Epithelial cell of esophagus (primary cell): ENCODE data around the gene RAP1GAP2.

Experiments
- DNase-seq: peaks from one replicate; pipeline ENCODE4 v3.0.0; 2010; ENCODE audit warnings: low read depth
- H3K4me3 ChIP-seq: 2 replicates; pipeline ENCODE4 v1.5.1; 2011; ENCODE audit warnings: mild to moderate bottlenecking, low read length, control low read depth
- CTCF ChIP-seq: IDR thresholded peaks from 2 replicates; pipeline ENCODE4 v1.5.1; 2011; ENCODE audit warnings: low read depth, mild to moderate bottlenecking, low read length, control low read depth, inconsistent platforms; ENCODE audit not compliant: insufficient read depth; ENCODE audit errors: missing control alignments

Gene RAP1GAP2

GRCh38 chr17:3007651-3008121 is 211.4 kb downstream of the RAP1GAP2 start:
- TF ChIP-seq CTCF: no peak

GRCh38 chr17:3008336-3009288 is 212.4 kb downstream of the RAP1GAP2 start:
- TF ChIP-seq CTCF: no peak
- H3K4me3 ChIP-seq: no peak overlapping the region
- no peak for DNase-seq

More at GRCh38 chr17:3007651-3008121, 211.4 kb downstream of the RAP1GAP2 start:
- no peak overlapping the region for H3K4me3 ChIP-seq
- DNase-seq: no peak

- TF ChIP-seq CTCF: no peak
- H3K4me3 ChIP-seq: no peak overlapping the region
- DNase-seq: no peak
Measured at GRCh38 chr17:3009411-3009920, 213.2 kb downstream of the RAP1GAP2 start.

GRCh38 chr17:3011891-3012290 is 215.7 kb downstream of the RAP1GAP2 start:
- H3K4me3 ChIP-seq: no peak overlapping the region
- TF ChIP-seq CTCF: no peak
- DNase-seq: no peak

- H3K4me3 ChIP-seq: no peak overlapping the region
- DNase-seq: peak; percentile 59
- peak; percentile 68 for TF ChIP-seq CTCF
Measured at GRCh38 chr17:3012926-3013581, 216.8 kb downstream of the RAP1GAP2 start.

GRCh38 chr17:3015890-3016289 is 219.7 kb downstream of the RAP1GAP2 start:
- DNase-seq: peak; percentile 33
- H3K4me3 ChIP-seq: no peak overlapping the region
- no peak for TF ChIP-seq CTCF
